ENCODE measurements around the gene DDX50.
A peak's percentile ranks its signal among the peaks of the same experiment; 100 is the strongest.
"Not testable (repeated sequence)": the region's sequence is repeated elsewhere in the genome, so short reads cannot be mapped to it uniquely, and the experiment has no call there.

Gene DDX50

GRCh38 chr10:68902382-68902781 lies 1.3 kb downstream of the DDX50 start:
- no peak for DNase-seq (ENCODE audit: low read depth)

- DNase-seq (ENCODE audit: low read depth), result no peak
Observed at GRCh38 chr10:68924593-68924992, 23.5 kb downstream of the DDX50 start.

DNA sequence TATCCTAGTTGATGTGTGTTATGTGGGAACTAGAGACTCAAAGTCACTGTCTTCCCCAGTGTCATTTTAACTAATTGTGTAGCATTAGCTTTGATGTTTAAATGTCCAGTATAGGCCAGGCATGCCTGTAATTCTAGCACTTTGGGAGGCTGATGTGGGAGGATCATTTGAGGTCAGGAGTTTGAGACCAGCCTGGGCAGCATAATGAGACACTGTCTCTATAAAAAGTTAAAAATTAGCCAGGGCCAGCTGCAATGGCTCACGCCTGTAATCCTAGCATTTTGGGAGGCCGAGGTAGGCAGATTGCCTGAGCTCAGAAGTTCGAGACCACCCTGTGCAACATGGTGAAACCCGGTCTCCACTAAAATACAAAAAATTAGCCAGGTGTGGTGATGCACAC lies 24.4 kb downstream of the DDX50 start:
- DNase-seq (ENCODE audit: low read depth), result no peak

GRCh38 chr10:68929157-68929556 lies 28.0 kb downstream of the DDX50 start:
- DNase-seq (ENCODE audit: low read depth), result not testable (repeated sequence)

DNA sequence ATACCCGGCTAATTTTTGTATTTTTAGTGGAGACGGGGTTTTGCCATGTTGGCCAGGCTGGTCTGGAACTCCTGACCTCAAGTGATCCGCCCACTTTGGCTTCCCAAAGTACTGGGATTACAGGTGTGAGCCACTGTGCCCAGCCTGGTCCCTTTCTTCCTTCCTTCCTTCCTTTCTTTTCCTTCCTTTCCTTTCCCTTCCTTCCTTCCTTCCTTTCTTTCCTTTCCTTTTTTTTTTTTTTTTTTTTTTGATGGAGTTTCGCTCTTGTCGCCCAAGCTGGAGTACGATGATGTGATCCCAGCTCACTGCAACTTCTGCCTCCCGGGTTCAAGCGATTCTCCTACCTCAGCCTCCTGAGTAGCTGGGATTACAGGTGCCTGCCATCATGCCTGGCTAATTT lies 28.8 kb downstream of the DDX50 start:
- DNase-seq (ENCODE audit: low read depth), result not testable (repeated sequence)

DNA sequence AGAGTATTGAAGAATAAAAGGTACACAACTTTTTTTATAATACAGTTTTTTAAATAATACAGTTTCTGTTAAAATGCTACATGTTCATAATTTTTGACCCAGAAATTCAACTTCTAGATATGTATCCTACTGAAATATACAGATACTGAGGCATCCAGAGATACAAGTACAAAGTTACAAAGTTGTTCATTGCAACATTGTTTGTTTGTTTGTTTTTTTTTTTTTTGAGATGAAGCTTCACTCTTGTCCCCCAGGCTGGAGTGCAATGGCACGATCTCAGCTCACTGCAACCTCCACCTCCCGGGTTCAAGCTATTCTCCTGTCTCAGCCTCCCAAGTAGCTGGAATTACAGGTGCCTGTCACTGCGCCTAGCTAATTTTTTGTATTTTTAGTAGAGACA lies 31.7 kb downstream of the DDX50 start:
- DNase-seq (ENCODE audit: low read depth), result not testable (repeated sequence)

DNA sequence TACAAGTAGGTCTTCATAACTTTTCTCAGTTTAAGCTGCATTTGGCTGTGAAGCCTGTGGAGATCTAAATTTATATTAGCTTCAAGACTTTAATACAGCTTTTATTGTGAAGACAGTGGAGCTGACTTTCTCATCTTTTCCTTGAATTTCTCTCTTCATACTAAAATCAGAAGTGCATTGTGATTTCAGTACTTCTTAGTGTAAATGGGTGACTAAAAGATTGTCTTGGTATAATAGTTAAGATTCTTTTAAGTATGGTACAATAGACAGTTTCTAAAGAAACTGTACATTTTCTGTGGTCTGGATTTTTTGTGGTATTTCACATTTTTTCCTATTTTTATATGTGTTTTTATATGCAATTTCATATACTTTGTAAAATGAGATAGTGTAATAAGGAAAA lies 33.9 kb downstream of the DDX50 start:
- no peak for DNase-seq (ENCODE audit: low read depth)

DNA sequence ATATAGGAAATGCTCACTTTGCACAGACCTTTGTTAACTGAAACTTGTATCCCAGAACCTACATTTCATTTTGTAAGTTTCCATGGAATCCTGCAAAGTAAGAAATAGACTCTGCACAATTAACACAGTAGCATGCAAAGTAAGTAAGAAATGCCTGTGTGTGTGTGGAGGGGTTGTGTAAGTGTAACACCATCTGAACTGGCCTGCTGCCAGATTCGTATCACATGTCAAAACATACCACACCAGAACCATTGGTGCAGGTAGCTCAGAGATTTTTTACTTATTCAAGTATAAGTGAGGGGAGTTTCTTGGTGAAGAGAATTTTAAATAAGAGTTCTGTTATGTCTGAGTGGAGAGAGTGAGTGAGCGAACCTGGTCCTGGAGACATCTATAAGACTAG lies 37.0 kb downstream of the DDX50 start:
- no peak for DNase-seq (ENCODE audit: low read depth)

DNA sequence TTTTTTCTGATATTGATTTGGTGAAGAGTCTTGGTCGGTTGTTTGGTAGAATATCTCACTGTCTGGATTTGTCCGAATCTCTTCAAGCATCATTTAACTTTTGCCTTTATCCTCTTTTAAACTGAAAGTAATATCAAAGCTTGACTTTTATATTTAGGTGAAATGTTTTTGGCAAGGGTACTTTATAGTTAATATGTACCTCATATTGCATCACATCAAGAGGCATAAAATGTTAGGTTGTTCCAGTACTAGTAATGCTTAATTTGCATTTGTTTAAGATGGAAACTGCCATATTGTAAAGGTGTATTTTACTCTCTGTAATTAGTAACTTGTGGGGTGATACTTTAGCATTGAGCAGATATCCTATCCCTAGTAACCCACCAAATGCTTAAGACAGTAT lies 37.8 kb downstream of the DDX50 start:
- DNase-seq (ENCODE audit: low read depth), result no peak

- DNase-seq (ENCODE audit: low read depth), result not testable (repeated sequence)
Observed at GRCh38 chr10:68940917-68941316, 39.8 kb downstream of the DDX50 start.

- DNase-seq (ENCODE audit: low read depth), result no peak
Observed at GRCh38 chr10:68950598-68950997, 49.5 kb downstream of the DDX50 start.

- no peak for DNase-seq (ENCODE audit: low read depth)
Observed at GRCh38 chr10:68954904-68955303, 53.8 kb downstream of the DDX50 start.

DNA sequence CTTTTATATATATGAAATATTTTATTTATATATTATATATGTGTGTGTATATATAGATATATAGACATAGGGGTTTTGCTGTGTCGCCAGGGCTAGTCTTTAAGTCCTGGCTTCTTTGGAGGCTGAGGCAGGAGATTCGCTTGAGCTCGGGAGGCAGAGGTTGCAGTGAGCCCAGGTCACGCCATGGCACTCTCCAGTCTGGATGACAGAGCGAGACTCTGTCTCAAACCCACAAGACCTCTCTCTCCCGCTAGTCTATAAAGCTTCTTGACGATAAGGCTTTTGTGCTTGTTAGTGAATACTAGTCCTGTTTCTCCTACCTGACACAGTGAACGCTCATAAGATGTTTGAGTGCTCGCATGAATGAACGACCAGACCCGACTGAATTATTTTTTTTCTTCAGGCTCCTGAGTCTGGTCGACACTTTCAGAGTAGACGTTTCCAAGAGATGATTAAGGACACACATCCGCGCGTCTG lies 54.3 kb downstream of the DDX50 start:
- no peak for DNase-seq (ENCODE audit: low read depth)

DNA sequence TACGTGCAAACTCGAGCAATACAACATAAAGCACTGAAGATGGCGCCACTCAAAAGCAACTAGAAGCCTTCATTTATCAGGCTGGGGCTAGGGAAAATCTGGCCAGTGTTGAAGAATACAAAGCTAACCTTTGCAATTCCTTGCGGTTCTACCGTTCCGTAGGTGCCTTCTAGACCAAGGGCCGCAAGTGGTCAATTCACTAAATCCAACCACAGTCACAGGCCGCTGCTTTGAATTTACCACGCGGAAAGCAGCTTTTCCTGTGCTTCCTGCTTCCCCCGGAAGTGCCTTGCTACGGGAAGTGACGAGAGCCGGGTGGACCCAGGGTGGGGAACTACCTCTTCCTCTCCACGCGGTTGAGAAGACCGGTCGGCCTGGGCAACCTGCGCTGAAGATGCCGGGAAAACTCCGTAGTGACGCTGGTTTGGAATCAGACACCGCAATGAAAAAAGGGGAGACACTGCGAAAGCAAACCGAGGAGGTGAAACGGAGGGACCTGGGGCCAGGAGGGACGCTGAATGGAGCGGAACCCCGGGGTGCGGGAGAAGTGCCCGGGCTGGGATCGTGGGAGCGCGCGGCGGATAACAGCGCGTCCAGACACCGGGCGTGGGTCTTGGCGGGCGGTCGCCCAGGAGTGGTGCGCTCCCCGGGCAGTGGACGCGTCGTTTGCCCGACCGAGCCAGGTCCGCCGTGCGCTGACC lies 54.9 kb downstream of the DDX50 start, which contains the start of gene DDX21:
TSS of gene DDX21 (plus strand) at position 339 of the 701 bp plus-strand sequence. CDS start at position 395, 56 bp downstream.
- peak; percentile 57 for DNase-seq (ENCODE audit: low read depth)

- DNase-seq (ENCODE audit: low read depth), result no peak
Observed at GRCh38 chr10:68957284-68957615, 56.1 kb downstream of the DDX50 start.

DNA sequence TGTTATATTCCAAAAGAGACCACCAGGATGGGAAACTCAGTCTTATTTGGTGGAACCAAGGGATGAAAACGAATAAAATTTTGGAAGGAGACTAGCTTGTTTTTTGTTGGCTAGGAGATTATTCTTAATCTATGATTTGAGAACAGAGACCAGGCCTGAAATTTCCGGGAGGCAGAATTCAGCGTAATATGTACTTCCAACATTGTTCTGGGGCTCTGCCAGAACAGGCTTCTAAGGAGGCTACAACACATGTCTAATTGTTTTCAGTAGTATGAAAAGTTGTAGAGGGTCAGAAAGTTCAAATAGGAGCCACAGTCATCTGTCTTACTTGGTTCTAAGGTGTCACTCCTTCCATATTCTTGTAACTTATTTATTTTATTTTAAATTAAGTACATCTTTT lies 56.5 kb downstream of the DDX50 start:
- no peak for DNase-seq (ENCODE audit: low read depth)

- no peak for DNase-seq (ENCODE audit: low read depth)
Observed at GRCh38 chr10:68959695-68960527, 58.8 kb downstream of the DDX50 start.

DNA sequence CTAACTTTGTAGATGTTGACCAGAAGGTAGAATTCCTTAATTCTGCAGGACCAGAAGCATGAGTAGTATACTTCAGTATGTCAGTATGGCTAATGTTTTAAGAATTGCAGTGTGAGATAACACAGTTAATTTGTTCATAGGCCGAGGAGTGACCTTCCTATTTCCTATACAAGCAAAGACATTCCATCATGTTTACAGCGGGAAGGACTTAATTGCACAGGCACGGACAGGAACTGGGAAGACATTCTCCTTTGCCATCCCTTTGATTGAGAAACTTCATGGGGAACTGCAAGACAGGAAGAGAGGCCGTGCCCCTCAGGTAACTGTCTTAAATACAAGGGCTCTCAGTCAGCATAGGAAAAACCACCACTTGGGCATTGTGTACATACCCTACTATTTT lies 62.0 kb downstream of the DDX50 start:
- no peak for DNase-seq (ENCODE audit: low read depth)

DNA sequence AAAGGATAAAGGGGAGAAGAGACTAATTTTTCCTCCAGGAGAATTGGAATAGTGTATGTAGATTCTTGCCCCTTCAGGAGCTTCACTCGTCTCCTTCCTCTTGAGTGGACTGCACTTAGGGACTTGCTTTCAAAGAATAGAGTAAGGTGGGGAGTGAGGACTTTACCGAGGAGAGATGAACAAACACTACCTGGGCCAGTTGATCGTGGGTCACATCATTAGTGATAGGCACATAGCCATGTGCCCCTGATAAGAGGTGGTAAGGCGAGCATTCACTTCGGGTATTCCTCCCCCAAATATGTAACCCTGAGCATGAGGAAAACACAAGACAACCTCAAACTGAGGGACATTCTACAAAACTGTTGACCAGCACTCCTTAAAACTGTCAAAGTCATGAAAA lies 72.9 kb downstream of the DDX50 start:
- DNase-seq (ENCODE audit: low read depth), result no peak

- not testable (repeated sequence) for DNase-seq (ENCODE audit: low read depth)
Observed at GRCh38 chr10:68975936-68976473, 74.9 kb downstream of the DDX50 start.

DNA sequence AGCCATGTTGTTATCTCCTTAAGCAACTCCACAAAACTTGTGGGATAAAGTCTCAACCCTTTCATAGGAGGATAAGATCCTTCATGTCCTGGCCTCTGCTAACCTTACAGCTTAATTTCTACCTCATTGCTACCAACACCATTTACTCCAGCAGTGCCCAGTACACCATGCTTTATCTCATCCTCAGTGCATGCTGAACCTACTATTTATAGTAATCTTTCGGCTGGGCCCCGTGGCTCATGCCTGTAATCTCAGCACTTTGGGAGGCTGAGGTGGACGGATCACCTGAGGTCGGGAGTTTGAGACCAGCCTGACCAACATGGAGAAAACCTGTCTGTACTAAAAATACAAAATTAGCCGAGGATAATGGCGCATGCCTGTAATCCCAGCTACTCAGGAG lies 78.6 kb downstream of the DDX50 start:
- DNase-seq (ENCODE audit: low read depth), result not testable (repeated sequence)

- DNase-seq (ENCODE audit: low read depth), result no peak
Observed at GRCh38 chr10:68981074-68981473, 80.0 kb downstream of the DDX50 start.

DNA sequence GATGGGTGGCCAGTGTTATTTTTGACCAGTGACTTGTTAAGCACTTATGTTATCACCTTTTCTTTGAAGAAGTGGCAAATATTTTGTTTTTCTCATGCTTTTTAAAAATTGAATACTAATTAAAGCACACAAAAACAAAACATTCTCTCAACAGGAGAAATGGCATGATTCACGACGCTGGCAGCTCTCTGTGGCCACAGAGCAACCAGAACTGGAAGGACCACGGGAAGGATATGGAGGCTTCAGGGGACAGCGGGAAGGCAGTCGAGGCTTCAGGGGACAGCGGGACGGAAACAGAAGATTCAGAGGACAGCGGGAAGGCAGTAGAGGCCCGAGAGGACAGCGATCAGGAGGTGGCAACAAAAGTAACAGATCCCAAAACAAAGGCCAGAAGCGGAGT lies 81.3 kb downstream of the DDX50 start:
- no peak for DNase-seq (ENCODE audit: low read depth)

All from HS-27A (cell line).